ENCODE measurements around the gene CNPY3. TPM values are rescaled to one million over a fixed set of nuclear protein-coding genes. Genes with fewer than 3 reads are reported as not detected.
"Not testable (repeated sequence)": the region's sequence is repeated elsewhere in the genome, so short reads cannot be mapped to it uniquely, and the experiment has no call there.

CNPY3 gene
- total RNA-seq, 1 donor from 2014 or later = 20.1 TPM

DNA sequence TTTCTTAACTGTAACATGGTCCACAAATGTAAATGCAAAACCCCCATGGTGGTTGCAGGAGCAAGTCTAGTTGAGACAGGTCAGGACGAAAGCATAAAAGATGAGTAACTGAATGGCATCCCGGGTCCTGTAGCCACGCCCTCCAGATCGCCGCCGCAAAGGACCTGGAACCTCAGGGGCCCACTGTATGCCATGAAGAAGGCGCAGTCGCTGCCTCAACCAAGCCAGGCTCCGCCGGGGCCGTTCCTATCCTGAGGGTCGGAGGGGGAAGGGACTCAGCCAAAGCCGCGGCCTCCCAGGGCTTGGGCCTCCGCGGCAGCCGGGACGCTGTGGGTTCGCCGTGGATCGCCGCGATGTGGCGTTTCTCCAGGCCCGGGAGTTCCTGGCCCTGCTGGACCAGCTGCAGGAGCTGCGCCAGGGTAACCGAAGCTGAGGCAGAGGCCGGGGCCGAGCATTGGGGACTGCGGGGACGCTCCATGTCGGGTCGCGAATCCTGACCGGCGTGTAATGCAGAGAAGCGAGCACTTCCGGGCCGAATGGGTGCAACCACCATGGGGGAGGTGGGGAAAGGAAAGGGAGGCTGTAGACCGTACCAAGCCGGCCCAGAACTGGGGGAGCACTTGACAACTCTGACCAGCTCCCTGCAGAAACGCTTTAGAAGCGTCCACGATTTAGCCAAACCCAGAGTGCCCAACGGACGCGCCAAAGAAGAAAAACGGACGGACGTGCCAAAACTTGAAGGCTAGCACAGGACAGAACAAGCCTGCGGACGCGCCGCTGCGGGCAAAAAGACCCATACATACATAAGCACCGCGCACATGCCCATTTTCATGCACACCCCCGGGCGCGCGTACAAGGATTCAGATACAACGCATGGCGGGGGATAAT is 38.7 kb upstream of the CNPY3 start:
- Histone ChIP-seq H3K27ac (replicated peaks) (peak overlapping the region; percentile 95), H3K36me3 (peaks cover 27% of the 10 kb centered on the region), H3K9me3 (replicated peaks) (no peaks in the 10 kb centered on the region), H3K4me1 (peaks cover 38% of the 10 kb centered on the region), H3K4me3 (peak overlapping the region; percentile 97), H3K27me3 (ENCODE audit: low read depth) (no peaks in the 10 kb centered on the region)
- intact Hi-C loops (cut with micrococcal nuclease) = no loop called here
- TF ChIP-seq, protein P1, sequence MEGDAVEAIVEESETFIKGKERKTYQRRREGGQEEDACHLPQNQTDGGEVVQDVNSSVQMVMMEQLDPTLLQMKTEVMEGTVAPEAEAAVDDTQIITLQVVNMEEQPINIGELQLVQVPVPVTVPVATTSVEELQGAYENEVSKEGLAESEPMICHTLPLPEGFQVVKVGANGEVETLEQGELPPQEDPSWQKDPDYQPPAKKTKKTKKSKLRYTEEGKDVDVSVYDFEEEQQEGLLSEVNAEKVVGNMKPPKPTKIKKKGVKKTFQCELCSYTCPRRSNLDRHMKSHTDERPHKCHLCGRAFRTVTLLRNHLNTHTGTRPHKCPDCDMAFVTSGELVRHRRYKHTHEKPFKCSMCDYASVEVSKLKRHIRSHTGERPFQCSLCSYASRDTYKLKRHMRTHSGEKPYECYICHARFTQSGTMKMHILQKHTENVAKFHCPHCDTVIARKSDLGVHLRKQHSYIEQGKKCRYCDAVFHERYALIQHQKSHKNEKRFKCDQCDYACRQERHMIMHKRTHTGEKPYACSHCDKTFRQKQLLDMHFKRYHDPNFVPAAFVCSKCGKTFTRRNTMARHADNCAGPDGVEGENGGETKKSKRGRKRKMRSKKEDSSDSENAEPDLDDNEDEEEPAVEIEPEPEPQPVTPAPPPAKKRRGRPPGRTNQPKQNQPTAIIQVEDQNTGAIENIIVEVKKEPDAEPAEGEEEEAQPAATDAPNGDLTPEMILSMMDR (IDR thresholded peaks at IDR 0.05; ENCODE audit: borderline replicate concordance) = no peak
- DNase-seq = peak; percentile 95

DNA sequence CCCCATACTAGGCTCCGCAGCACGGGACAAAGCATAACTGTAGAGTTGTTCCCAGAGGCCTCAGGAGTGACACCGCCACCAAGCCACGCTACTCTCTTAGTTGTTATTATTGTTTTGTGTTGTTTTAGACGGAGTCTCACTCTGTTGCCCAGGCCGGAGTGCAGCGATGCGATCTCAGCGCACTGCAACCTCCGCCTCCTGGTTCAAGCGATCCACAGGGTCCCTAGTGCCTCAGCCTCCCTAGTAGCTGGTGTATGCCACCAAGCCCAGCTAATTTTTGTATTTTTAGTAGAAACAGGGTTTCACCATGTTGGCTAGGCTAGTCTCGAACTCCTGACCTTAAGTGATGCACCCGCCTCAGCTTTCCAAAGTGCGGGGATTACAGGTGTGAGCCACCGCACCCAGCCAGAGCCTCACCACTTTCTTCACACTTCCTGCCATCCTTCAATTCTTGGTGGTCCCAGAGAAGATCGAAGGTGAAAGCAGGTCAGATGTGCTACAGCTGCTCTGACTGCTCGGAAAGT is 38.0 kb upstream of the CNPY3 start:
- Histone ChIP-seq H3K9me3 (replicated peaks) (no peaks in the 10 kb centered on the region), H3K27ac (replicated peaks) (peak overlapping the region; percentile 95), H3K27me3 (ENCODE audit: low read depth) (no peaks in the 10 kb centered on the region), H3K4me3 (peak overlapping the region; percentile 97), H3K4me1 (peaks cover 38% of the 10 kb centered on the region), H3K36me3 (peaks cover 20% of the 10 kb centered on the region)
- intact Hi-C loops (cut with micrococcal nuclease) = no loop called here
- TF ChIP-seq, protein P1 (IDR thresholded peaks at IDR 0.05; ENCODE audit: borderline replicate concordance) = no peak
- DNase-seq = no peak

DNA sequence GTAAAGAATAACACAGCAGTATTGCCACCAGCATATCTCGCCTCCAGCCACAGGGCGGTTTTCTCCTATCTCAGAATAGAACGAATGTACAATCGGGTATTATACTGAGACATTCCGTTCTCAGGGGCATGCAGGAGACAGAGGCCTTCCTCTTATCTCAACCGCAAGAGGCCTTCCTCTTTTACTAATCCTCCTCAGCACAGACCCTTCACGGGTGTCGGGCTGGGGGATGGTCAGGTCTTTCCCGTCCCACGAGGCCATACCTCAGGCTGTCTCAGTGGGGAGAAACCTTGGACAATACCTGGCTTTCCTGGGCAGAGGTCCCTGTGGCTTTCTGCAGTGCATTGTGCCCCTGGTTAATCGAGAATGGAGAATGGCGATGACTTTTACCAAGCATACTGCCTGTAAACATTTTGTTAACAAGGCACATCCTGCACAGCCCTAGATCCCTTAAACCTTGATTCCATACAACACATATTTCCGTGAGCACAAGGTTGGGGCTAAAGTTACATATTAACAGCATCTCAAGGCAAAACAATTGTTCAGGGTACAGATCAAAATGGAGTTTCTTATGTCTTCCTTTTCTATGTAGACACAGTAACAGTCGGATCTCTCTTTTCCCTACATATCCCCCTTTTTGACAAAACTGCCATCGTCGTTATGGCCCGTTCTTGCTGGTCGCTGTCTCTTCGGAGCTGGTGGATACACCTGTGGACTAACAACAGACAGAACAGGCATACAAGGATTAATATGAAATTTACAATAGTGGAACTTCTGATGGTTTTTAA is 35.0 kb upstream of the CNPY3 start:
- intact Hi-C loops (cut with micrococcal nuclease); H3K36me3 ChIP-seq: not testable (repeated sequence)

DNA sequence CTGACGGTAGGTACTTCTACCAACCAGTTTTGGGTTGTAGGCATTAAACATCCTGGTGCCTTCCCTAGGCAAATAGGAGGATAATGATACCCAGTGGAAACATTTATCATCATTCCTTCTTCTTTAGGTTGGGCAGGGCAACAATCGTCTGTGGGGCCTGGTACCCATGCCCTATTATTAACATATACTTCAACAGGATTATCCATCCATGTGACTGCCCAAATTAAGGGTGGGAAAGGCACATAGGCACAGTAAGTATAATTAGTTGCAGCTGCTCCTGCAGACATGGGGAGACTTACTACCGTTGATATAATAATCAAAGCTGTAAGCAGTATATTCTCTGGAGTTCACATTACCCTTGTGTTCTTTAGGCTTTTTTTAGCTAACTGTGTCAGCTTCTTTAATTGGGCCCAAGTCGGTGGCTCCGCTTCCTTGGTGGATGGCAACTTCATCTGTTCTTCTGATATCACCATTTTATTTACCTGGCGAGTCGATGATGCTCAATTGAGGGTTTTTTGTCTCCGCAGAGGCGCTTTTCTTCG is 33.0 kb upstream of the CNPY3 start:
- H3K9me3 ChIP-seq (replicated peaks) = no peaks in the 10 kb centered on the region
- no peaks in the 10 kb centered on the region for H3K36me3 ChIP-seq
- intact Hi-C loops (cut with micrococcal nuclease) = no loop called here
- no peaks in the 10 kb centered on the region for H3K27me3 ChIP-seq (ENCODE audit: low read depth)
- peaks cover 32% of the 10 kb centered on the region for H3K4me1 ChIP-seq
- TF ChIP-seq, protein P1 (IDR thresholded peaks at IDR 0.05; ENCODE audit: borderline replicate concordance) = no peak
- DNase-seq = no peak
- no peak overlapping the region for H3K4me3 ChIP-seq
- H3K27ac ChIP-seq (replicated peaks) = no peak overlapping the region

More for the DNA sequence above, 35.0 kb upstream of the CNPY3 start:
- Histone ChIP-seq H3K4me1 (peaks cover 46% of the 10 kb centered on the region), H3K27ac (replicated peaks) (peak overlapping the region; percentile 85), H3K4me3 (peak overlapping the region; percentile 5)
- not testable (repeated sequence) for H3K27me3 ChIP-seq (ENCODE audit: low read depth); H3K9me3 ChIP-seq (replicated peaks); DNase-seq

DNA sequence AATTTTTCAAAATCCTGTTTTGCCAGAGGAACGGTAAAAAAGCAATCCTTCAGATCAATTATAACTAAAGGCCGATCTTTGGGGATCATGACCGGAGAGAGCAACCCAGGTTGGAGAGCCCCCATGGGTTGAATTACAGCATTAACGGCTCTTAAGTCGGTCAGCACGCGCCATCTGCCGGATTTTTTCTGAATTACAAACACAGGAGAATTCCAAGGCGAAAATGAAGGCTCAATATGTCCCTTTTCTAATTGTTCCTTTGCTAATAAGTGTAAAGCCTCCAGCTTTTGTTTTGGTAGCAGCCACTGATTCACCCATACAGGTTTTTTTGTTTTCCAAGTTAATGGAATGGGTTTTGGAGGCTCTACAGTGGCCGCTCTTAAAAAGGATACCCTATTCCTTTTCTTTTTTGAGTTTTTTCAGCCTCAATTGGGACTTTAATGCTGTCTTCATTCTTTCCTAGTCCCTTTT is 30.4 kb upstream of the CNPY3 start:
- DNase-seq = peak; percentile 40
- no peaks in the 10 kb centered on the region for H3K27me3 ChIP-seq (ENCODE audit: low read depth)
- H3K4me1 ChIP-seq = peaks cover 40% of the 10 kb centered on the region
- H3K9me3 ChIP-seq (replicated peaks) = no peaks in the 10 kb centered on the region
- intact Hi-C loops (cut with micrococcal nuclease) = no loop called here
- no peaks in the 10 kb centered on the region for H3K36me3 ChIP-seq
- H3K27ac ChIP-seq (replicated peaks) = no peak overlapping the region
- TF ChIP-seq, protein P1 (IDR thresholded peaks at IDR 0.05; ENCODE audit: borderline replicate concordance) = peak; percentile 90
- no peak overlapping the region for H3K4me3 ChIP-seq

Data from left ventricle myocardium inferior (tissue), 1 donor.